Effector memory CD4-positive, alpha-beta T cell (primary cell): ENCODE measurements around the gene SNAI3.
A peak's percentile ranks its signal among the peaks of the same experiment; 100 is the strongest.

Experiments
- DNase-seq, 3 donors: peaks; one replicate each; pipeline ENCODE4 v3.0.0-alpha.2; 2020
- H3K27ac ChIP-seq: 2 replicates; pipeline ENCODE4 v1.7.0; 2013; ENCODE audit warnings: mild to moderate bottlenecking, low read length, moderate library complexity; ENCODE audit not compliant: insufficient read depth, poor library complexity, severe bottlenecking
- H3K27me3 ChIP-seq: replicated peaks from 2 replicates; pipeline ENCODE4 v1.7.0; 2013; ENCODE audit warnings: mild to moderate bottlenecking, low read length; ENCODE audit not compliant: insufficient read depth, control insufficient read depth, poor library complexity, severe bottlenecking
- H3K36me3 ChIP-seq: 2 replicates; pipeline ENCODE4 v1.7.0; 2013; ENCODE audit warnings: mild to moderate bottlenecking, low read length, moderate library complexity; ENCODE audit not compliant: control insufficient read depth, insufficient read depth
- H3K4me1 ChIP-seq: 2 replicates; pipeline ENCODE4 v1.7.0; 2013; ENCODE audit warnings: low read length, mild to moderate bottlenecking; ENCODE audit not compliant: control insufficient read depth, insufficient read depth, poor library complexity, severe bottlenecking
- H3K4me3 ChIP-seq: 2 replicates; pipeline ENCODE4 v1.7.0; 2013; ENCODE audit warnings: low read length, low read depth, mild to moderate bottlenecking; ENCODE audit not compliant: insufficient read depth, poor library complexity, severe bottlenecking
- H3K9me3 ChIP-seq: 2 replicates; pipeline ENCODE4 v1.7.0; 2013; ENCODE audit warnings: mild to moderate bottlenecking, low read length, moderate library complexity; ENCODE audit not compliant: control insufficient read depth

SNAI3 gene

GRCh38 chr16:88691129-88691813 lies 5.0 kb upstream of the SNAI3 start:
- no peaks in the 10 kb centered on the region for H3K27me3 ChIP-seq
- H3K4me3 ChIP-seq, result no peak overlapping the region
- DNase-seq, result no peak
- peaks cover 13% of the 10 kb centered on the region for H3K36me3 ChIP-seq
- no peaks in the 10 kb centered on the region for H3K9me3 ChIP-seq
- H3K27ac ChIP-seq, result peak overlapping the region; percentile 56
- H3K4me1 ChIP-seq, result peaks cover 53% of the 10 kb centered on the region

- Histone ChIP-seq H3K27ac (no peak overlapping the region), H3K4me3 (no peak overlapping the region), H3K4me1 (peaks cover 56% of the 10 kb centered on the region), H3K9me3 (no peaks in the 10 kb centered on the region), H3K36me3 (peaks cover 5% of the 10 kb centered on the region), H3K27me3 (no peaks in the 10 kb centered on the region)
- DNase-seq, result no peak
Observed at GRCh38 chr16:88690341-88691128, 4.2 kb upstream of the SNAI3 start.

GRCh38 chr16:88688013-88688778 lies 1.9 kb upstream of the SNAI3 start:
- DNase-seq, result no peak
- Histone ChIP-seq H3K9me3 (no peaks in the 10 kb centered on the region), H3K27ac (no peak overlapping the region), H3K36me3 (peaks cover 4% of the 10 kb centered on the region), H3K4me1 (peaks cover 52% of the 10 kb centered on the region), H3K4me3 (no peak overlapping the region), H3K27me3 (no peaks in the 10 kb centered on the region)

GRCh38 chr16:88687676-88688012 lies 1.3 kb upstream of the SNAI3 start:
- H3K4me1 ChIP-seq, result peaks cover 46% of the 10 kb centered on the region
- no peak overlapping the region for H3K4me3 ChIP-seq
- no peaks in the 10 kb centered on the region for H3K27me3 ChIP-seq
- peaks cover 4% of the 10 kb centered on the region for H3K36me3 ChIP-seq
- no peak overlapping the region for H3K27ac ChIP-seq
- DNase-seq, result no peak
- no peaks in the 10 kb centered on the region for H3K9me3 ChIP-seq

GRCh38 chr16:88687254-88687576 lies 908 bp upstream of the SNAI3 start:
- DNase-seq, result no peak
- Histone ChIP-seq H3K4me1 (peaks cover 45% of the 10 kb centered on the region), H3K4me3 (no peak overlapping the region), H3K27ac (no peak overlapping the region), H3K27me3 (no peaks in the 10 kb centered on the region), H3K9me3 (no peaks in the 10 kb centered on the region), H3K36me3 (peaks cover 4% of the 10 kb centered on the region)

- no peaks in the 10 kb centered on the region for H3K27me3 ChIP-seq
- H3K27ac ChIP-seq, result peak overlapping the region; percentile 72
- peaks cover 44% of the 10 kb centered on the region for H3K4me1 ChIP-seq
Observed at GRCh38 chr16:88686062-88686438, 257 bp downstream of the SNAI3 start.

GRCh38 chr16:88685156-88686061 lies 898 bp downstream of the SNAI3 start:
- Histone ChIP-seq H3K4me3 (peak overlapping the region; percentile 88), H3K9me3 (no peaks in the 10 kb centered on the region), H3K27me3 (no peaks in the 10 kb centered on the region), H3K27ac (peak overlapping the region; percentile 72), H3K36me3 (peaks cover 11% of the 10 kb centered on the region), H3K4me1 (peaks cover 44% of the 10 kb centered on the region)
- peak in 1 of 3 donors; percentile 39 for DNase-seq

More at GRCh38 chr16:88686062-88686438, 257 bp downstream of the SNAI3 start:
- H3K36me3 ChIP-seq, result peaks cover 5% of the 10 kb centered on the region
- peak overlapping the region; percentile 88 for H3K4me3 ChIP-seq
- no peaks in the 10 kb centered on the region for H3K9me3 ChIP-seq
- peak in 2 of 3 donors; percentile 29 to 48 for DNase-seq

- peaks cover 43% of the 10 kb centered on the region for H3K4me1 ChIP-seq
- no peak overlapping the region for H3K4me3 ChIP-seq
- no peak for DNase-seq
- peak overlapping the region; percentile 72 for H3K27ac ChIP-seq
- H3K36me3 ChIP-seq, result peaks cover 12% of the 10 kb centered on the region
- no peaks in the 10 kb centered on the region for H3K27me3 ChIP-seq
- H3K9me3 ChIP-seq, result no peaks in the 10 kb centered on the region
Observed at GRCh38 chr16:88684569-88685155, 1.6 kb downstream of the SNAI3 start.

- Histone ChIP-seq H3K27me3 (no peaks in the 10 kb centered on the region), H3K9me3 (no peaks in the 10 kb centered on the region), H3K27ac (peak overlapping the region; percentile 63), H3K4me1 (peaks cover 39% of the 10 kb centered on the region), H3K4me3 (peak overlapping the region; percentile 18), H3K36me3 (peaks cover 36% of the 10 kb centered on the region)
- peak in 1 of 3 donors; percentile 45 for DNase-seq
Observed at GRCh38 chr16:88681709-88682451, 4.4 kb downstream of the SNAI3 start.
